Measurements from ENCODE around the gene COG6. TPM values are rescaled to one million over a fixed set of nuclear protein-coding genes. Genes with fewer than 3 reads are reported as not detected.

Gene COG6
- total RNA-seq, 1 experiment from 2014 or later = 24.3 TPM

GRCh38 chr13:39766464-39767158 lies 111.1 kb downstream of the COG6 start:
- Histone ChIP-seq H3K27ac (ENCODE audit: low read length) (no peak overlapping the region), H3K36me3 (ENCODE audit: control insufficient read depth, insufficient read depth, low read length) (no peaks in the 10 kb centered on the region), H3K4me1 (ENCODE audit: control insufficient read depth, insufficient read depth, low read length) (no peaks in the 10 kb centered on the region), H3K9me3 (ENCODE audit: control insufficient read depth, insufficient read depth, low read depth, low read length) (no peaks in the 10 kb centered on the region), H3K27me3 (ENCODE audit: control insufficient read depth, insufficient read depth, low read length) (no peaks in the 10 kb centered on the region), H3K4me3 (ENCODE audit: low read depth in 2 of 2, low read length in 2 of 2) (no peak overlapping the region)
- ChIA-PET POLR2A (no interaction called here), CTCF (no interaction called here)
- DNase-seq (ENCODE audit: low read depth, low spot score) (no peak), ATAC-seq (no peak)
- TF ChIP-seq TCF7L2 (IDR thresholded peaks at IDR 0.05; ENCODE audit: low read depth, low read length) = no peak
- TF ChIP-seq, protein P1, sequence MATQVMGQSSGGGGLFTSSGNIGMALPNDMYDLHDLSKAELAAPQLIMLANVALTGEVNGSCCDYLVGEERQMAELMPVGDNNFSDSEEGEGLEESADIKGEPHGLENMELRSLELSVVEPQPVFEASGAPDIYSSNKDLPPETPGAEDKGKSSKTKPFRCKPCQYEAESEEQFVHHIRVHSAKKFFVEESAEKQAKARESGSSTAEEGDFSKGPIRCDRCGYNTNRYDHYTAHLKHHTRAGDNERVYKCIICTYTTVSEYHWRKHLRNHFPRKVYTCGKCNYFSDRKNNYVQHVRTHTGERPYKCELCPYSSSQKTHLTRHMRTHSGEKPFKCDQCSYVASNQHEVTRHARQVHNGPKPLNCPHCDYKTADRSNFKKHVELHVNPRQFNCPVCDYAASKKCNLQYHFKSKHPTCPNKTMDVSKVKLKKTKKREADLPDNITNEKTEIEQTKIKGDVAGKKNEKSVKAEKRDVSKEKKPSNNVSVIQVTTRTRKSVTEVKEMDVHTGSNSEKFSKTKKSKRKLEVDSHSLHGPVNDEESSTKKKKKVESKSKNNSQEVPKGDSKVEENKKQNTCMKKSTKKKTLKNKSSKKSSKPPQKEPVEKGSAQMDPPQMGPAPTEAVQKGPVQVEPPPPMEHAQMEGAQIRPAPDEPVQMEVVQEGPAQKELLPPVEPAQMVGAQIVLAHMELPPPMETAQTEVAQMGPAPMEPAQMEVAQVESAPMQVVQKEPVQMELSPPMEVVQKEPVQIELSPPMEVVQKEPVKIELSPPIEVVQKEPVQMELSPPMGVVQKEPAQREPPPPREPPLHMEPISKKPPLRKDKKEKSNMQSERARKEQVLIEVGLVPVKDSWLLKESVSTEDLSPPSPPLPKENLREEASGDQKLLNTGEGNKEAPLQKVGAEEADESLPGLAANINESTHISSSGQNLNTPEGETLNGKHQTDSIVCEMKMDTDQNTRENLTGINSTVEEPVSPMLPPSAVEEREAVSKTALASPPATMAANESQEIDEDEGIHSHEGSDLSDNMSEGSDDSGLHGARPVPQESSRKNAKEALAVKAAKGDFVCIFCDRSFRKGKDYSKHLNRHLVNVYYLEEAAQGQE (IDR thresholded peaks at IDR 0.05; ENCODE audit: insufficient read depth in 1 of 2, low read depth in 2 of 2, low read length in 1 of 2) = no peak
- TF ChIP-seq SIN3A (IDR thresholded peaks at IDR 0.05; ENCODE audit: borderline replicate concordance, insufficient read depth, low read depth, low read length) = no peak
- TF ChIP-seq, protein P2, sequence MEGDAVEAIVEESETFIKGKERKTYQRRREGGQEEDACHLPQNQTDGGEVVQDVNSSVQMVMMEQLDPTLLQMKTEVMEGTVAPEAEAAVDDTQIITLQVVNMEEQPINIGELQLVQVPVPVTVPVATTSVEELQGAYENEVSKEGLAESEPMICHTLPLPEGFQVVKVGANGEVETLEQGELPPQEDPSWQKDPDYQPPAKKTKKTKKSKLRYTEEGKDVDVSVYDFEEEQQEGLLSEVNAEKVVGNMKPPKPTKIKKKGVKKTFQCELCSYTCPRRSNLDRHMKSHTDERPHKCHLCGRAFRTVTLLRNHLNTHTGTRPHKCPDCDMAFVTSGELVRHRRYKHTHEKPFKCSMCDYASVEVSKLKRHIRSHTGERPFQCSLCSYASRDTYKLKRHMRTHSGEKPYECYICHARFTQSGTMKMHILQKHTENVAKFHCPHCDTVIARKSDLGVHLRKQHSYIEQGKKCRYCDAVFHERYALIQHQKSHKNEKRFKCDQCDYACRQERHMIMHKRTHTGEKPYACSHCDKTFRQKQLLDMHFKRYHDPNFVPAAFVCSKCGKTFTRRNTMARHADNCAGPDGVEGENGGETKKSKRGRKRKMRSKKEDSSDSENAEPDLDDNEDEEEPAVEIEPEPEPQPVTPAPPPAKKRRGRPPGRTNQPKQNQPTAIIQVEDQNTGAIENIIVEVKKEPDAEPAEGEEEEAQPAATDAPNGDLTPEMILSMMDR (IDR thresholded peaks at IDR 0.05) = no peak
- no peak for TF ChIP-seq POLR2AphosphoS5 (IDR thresholded peaks at IDR 0.05; ENCODE audit: low read depth, low read length)
- in situ Hi-C loops (cut with HindIII; ENCODE audit: low pct_unique_long_range_greater_than_20kb, low sequenced_read_pairs) = no loop called here
- intact Hi-C loops (cut with micrococcal nuclease; ENCODE audit: unreplicated experiment) = no loop called here
- no TSS peak for BruUV-seq (replicated peaks)

GRCh38 chr13:39767791-39768517 lies 112.5 kb downstream of the COG6 start:
- TF ChIP-seq, protein P1 (IDR thresholded peaks at IDR 0.05; ENCODE audit: insufficient read depth in 1 of 2, low read depth in 2 of 2, low read length in 1 of 2) = no peak
- TF ChIP-seq, protein P2 (IDR thresholded peaks at IDR 0.05) = no peak
- TF ChIP-seq TCF7L2 (IDR thresholded peaks at IDR 0.05; ENCODE audit: low read depth, low read length) (no peak), SIN3A (IDR thresholded peaks at IDR 0.05; ENCODE audit: borderline replicate concordance, insufficient read depth, low read depth, low read length) (no peak), POLR2AphosphoS5 (IDR thresholded peaks at IDR 0.05; ENCODE audit: low read depth, low read length) (no peak)
- BruUV-seq (replicated peaks) = no TSS peak
- Histone ChIP-seq H3K4me1 (ENCODE audit: control insufficient read depth, insufficient read depth, low read length) (no peaks in the 10 kb centered on the region), H3K9me3 (ENCODE audit: control insufficient read depth, insufficient read depth, low read depth, low read length) (no peaks in the 10 kb centered on the region), H3K27me3 (ENCODE audit: control insufficient read depth, insufficient read depth, low read length) (no peaks in the 10 kb centered on the region), H3K36me3 (ENCODE audit: control insufficient read depth, insufficient read depth, low read length) (no peaks in the 10 kb centered on the region), H3K27ac (ENCODE audit: low read length) (no peak overlapping the region), H3K4me3 (ENCODE audit: low read depth in 2 of 2, low read length in 2 of 2) (no peak overlapping the region)
- DNase-seq (ENCODE audit: low read depth, low spot score) (no peak), ATAC-seq (no peak)
- ChIA-PET CTCF (no interaction called here), POLR2A (no interaction called here)
- in situ Hi-C loops (cut with HindIII; ENCODE audit: low pct_unique_long_range_greater_than_20kb, low sequenced_read_pairs) (no loop called here), intact Hi-C loops (cut with micrococcal nuclease; ENCODE audit: unreplicated experiment) (no loop called here)

All from Panc1 (cell line).